Ecto neural progenitor cell (in vitro differentiated cells): ENCODE results near the gene PPP1R14B.
A peak's percentile ranks its signal among the peaks of the same experiment; 100 is the strongest.

Experiments used
- DNase-seq: peaks from one replicate; pipeline ENCODE4 v3.0.0-alpha.2; 2018; ENCODE audit warnings: low spot score

The PPP1R14B gene, protein sequence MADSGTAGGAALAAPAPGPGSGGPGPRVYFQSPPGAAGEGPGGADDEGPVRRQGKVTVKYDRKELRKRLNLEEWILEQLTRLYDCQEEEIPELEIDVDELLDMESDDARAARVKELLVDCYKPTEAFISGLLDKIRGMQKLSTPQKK

GRCh38 chr11:64246871-64247728, at the start of gene PPP1R14B:
Gene PPP1R14B (minus strand): TSS chr11:64246943. CDS start chr11:64246673, 270 bp downstream.
- peak; percentile 93 for DNase-seq

DNA sequence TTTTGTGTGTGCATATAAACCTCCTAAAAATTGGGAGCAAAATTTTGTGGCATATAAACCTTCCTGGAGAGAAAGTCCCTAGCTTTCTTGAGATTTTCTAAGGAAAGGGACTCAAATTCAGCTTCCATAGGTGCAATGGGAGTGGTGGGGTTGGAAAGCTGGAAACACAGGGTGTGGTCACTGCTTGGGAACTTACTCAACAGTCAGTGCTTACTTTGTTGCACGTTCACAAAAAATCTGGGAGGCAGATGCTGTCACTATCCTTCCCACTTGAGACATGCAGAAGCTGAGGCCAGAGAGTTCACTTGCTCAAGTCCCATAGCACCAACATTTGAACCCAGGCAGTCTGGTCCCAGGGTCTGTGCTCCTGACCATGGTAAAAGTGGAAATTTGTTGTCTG, 49.5 kb upstream of the PPP1R14B start:
- no peak for DNase-seq

DNA sequence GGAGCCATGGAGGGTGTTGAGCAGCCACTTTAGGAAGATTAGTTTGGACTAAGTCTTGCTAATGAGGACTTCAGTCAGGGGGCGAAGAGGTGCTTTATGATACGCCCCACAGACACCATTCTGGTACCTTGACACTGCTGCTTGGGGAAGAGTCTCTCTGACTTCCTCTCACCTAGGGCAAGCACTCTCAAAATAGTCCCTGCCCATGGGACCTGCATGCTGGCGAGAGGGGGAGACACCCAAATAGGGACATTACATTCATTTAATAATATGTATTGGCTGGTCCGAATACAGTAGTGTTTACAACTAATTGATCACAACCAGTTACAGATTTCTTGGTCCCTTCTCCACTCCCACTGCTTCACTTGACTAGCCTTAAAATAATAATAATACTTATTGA, 49.0 kb upstream of the PPP1R14B start:
- no peak for DNase-seq

- DNase-seq, result no peak
Observed at GRCh38 chr11:64294774-64295173, 48.0 kb upstream of the PPP1R14B start.

- no peak for DNase-seq
Observed at GRCh38 chr11:64292460-64293254, 45.9 kb upstream of the PPP1R14B start.

DNA sequence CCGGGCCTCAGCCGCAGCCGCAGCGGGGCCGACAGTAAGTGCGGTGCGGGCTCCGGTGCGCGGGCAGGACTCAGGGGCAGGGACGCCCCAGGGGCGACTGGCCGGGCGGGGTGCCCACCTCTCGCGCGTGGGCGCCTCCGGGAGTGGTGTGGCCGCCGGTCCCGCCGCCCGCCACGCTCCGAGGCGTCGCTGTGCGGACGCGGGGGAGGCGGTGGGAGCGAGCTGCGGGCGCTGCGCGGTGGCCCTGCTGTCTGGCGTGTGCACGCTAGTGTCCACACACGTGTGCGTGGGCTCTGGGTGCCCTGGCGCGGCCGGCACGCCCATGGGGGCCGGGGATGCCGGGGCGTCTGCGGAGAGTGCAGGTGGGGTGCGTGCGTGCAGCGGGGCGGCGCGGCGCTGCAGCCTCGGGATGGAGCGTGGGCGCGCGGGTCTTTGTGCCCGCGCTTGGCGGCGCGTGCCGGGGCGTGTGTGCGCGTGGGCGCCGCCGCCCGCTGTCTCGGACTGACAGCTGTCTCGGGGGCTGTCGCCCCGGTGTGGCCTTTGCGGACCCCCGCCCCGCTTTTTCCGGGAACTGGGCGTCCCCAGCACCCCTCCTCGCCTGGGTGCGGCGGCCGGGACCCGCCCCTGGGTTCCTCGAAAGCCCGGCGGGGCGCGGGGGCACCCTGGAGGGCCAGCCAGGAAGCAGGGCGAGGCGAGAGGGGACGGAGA, 45.2 kb upstream of the PPP1R14B start:
- DNase-seq, result no peak

DNA sequence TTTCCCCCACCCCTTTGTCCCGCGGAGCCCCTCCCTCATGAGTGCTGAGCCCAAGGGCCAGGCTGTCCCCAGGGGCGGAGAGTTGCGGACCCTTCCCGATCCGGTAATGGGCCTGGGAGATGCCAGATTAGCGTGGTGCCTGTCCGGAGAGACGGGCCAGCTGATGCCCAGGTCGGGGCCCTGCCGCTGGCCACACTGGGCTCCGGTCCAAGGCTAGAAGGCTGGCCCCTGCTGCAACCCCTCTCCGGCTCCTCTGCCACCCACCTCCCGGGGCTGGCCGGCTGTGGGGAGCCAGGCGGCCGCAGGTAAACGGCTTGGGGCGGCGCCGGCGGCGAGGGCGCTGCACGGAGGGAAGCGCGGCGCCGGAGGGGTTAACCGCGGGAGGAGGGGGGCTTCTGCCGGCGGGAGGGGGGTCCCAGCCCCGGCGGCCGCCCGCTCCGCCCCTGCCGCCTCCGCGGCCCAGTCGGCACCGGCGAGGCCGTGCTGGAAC, 44.6 kb upstream of the PPP1R14B start, which contains the start of gene KCNK4:
KCNK4 (plus strand) TSS at position 41 of the 490 bp plus-strand sequence. CDS start 1,717 bp downstream, outside the sequence.
- DNase-seq, result no peak

GRCh38 chr11:64290352-64291261, 43.9 kb upstream of the PPP1R14B start:
- no peak for DNase-seq

DNA sequence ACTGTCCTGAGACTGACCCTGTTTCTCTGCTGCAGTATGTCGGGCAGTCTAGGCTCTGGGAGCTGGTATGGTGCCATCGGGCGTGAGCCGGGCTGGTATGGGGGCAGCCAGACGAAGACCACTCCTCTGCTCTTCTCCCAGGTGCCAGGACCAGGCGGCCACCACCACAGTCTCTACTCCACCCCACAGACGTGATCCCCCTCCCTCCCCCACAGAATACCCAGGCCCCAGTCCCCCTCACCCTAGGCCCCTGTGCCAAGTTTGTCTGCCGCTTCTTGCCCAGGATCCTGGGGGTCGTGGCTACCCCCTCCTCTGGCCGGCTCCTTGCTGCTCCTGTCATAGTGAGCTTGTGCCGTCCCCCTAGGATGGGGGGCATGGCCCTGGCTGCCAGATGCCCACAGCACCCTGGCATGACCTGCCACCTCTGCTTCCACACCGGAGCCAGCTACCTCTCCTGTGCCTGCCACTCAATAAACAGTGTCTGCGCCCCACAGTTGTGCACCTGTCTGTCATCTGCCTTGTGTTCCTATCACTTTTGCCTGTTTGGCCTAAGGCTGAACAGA, 42.3 kb upstream of the PPP1R14B start:
- DNase-seq, result no peak

DNA sequence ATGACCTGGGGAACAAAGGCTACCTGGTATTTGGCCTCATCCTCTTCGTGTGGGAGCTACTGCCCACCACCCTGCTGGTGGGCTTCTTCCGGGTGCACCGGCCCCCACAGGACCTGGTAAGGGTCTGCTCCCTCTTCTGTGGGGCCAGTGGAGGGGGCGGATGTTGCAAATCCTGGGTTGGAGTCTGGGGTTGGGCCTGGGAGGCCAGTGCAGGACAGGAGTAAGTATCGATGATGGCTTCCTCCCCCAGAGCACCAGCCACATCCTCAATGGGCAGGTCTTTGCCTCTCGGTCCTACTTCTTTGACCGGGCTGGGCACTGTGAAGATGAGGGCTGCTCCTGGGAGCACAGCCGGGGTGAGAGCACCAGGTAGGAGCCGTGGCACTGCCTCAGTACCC, 41.6 kb upstream of the PPP1R14B start:
- no peak for DNase-seq

DNA sequence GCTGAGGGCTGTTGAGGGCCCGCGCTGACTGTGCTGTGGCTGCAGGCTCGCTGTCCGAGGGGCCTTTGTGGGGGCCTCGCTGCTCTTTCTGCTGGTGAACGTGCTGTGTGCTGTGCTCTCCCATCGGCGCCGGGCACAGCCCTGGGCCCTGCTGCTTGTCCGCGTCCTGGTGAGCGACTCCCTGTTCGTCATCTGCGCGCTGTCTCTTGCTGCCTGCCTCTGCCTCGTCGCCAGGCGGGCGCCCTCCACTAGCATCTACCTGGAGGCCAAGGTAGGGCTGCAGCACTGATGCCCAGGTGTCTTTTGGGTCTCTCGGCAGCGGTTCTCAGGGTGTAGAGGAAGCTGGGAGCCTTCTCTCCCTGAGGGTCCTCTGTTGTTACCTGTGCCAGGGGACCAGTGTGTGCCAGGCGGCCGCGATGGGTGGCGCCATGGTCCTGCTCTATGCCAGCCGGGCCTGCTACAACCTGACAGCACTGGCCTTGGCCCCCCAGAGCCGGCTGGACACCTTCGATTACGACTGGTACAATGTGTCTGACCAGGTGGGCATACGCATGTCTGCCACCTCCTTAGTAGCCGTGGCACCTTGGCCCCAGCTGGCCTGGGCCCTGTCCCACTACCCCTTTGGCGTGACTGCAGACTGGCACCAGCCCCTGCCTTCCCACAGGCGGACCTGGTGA, 41.1 kb upstream of the PPP1R14B start:
- DNase-seq, result no peak

DNA sequence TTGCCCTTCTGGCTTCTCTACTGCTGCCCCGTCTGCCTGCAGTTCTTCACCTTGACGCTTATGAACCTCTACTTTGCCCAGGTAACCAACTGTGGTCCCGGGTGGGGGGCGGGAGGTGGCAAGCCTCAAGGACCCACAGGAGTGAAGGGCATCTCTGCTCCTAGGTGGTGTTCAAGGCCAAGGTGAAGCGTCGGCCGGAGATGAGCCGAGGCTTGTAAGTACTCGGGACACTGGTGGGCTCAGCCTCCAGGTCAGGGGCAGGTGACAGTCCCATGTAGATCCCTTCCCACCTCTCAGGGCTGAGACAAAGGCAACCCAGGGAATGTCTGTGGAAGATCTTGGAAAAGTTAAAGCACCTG, 40.0 kb upstream of the PPP1R14B start:
- no peak for DNase-seq

DNA sequence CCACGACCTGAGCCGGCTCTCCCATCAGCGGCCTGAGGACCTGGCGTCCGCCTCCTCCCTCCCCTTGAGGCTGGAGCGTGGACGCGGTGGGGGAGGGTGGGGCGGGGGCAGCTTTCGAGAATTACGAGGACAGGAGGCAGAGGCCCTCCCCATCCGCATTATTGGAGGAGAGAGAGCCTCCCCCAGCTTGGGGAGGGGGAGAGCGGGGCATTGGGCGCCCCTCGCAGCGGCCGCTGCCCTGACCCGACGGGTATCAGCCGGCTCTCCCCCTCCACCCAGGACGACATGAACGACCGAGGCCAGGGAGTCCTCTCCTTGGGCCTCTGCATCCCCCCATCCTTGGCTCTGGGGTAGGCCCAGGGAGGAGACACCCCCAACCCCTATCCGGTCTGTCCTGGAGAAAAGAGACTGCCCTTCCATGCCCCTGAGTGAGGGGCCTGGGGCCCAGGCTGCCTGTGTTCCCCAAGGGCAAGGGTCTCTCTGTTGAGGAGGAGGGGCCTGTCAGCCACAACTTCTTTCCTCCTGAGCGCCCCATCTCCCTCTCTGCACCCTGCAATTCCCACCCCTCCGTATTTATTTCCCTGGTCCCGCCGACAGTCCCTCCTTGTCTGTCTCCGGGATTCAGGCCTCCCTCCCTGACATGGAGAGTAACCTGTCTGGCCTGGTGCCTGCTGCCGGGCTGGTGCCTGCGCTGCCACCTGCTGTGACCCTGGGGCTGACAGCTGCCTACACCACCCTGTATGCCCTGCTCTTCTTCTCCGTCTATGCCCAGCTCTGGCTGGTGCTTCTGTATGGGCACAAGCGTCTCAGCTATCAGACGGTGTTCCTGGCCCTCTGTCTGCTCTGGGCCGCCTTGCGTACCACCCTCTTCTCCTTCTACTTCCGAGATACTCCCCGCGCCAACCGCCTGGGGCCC, 39.4 kb upstream of the PPP1R14B start:
- DNase-seq, result no peak

DNA sequence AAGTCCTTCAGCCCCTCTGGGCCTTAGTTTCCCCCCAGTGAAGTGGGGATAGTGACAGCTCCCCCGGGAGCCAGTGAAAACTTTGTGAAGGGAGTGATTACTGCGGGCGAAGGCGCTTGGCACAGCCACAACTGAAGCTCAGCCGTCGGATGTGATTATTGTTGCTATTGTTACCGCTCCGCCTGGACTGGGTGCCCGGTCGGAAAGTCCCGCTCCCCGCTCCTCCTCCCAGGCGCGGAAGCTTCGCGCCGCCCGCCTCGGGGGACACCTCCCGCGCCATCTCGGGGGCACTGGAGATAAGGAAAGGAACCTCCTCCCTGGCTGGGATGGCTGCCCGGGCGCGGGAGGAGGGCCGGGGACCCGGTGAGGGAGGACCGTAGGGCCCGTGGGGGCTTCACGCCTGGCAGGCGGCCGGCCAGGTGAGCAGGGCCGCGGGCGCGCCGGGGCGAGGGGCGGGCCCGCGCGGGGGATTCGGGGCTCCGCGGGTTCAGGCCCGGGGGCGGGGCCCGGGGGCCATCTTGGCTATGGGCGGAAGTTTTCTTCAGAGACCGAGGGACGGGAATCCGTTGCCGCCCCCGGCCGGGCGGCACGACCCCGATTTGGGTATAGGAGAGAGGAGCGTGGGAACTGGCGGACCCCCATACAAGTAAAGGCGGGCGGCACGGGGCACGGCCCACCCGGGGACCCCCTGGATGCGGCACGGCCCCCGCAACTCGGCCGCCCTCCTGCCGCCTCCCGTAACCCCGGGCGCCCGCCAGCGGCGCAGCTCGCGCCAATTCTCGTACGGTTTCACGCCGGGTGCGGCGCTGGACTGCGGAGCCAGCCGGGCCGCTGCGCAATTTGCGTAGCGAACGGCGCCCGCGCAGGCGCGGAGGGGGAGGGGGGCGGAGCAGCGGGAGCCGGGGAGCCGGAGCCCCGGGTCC, 38.5 kb upstream of the PPP1R14B start, which contains the start of gene GPR137:
GPR137 (plus strand) TSS at position 887 of the 923 bp plus-strand sequence. CDS start 677 bp downstream, outside the sequence.
- DNase-seq, result peak; percentile 92

- peak; percentile 97 for DNase-seq
Observed at GRCh38 chr11:64284048-64284961, 37.6 kb upstream of the PPP1R14B start, which contains the start of gene BAD. Gene BAD (minus strand): TSS chr11:64284665. CDS start chr11:64284368, 297 bp downstream.

DNA sequence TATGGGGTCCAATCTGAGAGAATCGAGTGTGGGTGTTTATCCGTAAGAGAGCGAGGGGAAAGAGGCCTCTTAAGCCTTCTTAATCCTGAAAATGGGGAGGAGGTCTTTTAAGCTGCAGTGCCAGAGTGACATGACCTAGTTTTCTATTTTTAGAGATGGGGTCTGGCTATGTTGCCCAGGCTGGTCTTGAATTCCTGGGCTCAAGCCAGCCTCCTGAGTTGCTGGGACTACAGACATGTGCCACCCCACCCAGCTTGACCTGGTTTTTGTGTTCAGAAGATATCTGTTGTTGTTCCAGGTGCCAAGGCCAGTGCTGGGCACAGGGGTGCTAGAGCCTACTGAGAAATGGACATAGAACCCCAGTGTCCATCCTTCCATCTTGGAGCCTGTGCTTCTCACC, 36.3 kb upstream of the PPP1R14B start:
- no peak for DNase-seq
